PC-9 (cell line): Measurements from ENCODE around the gene ING3.

Source experiments
- EZH2 ChIP-seq: fragments of 200-600 bp; sonication (generic); IDR thresholded peaks from 2 replicates; pipeline ENCODE4 v1.8.0; 2017; ENCODE audit warnings: antibody characterized with exemption, low read depth
- TF ChIP-seq, protein P1 (sequence below): fragments of 200-600 bp; sonication (generic); conservative IDR thresholded peaks from 2 replicates; pipeline ENCODE4 v1.6.1; 2017; ENCODE audit warnings: mixed run types, antibody characterized with exemption, mild to moderate bottlenecking, moderate library complexity

DNA sequence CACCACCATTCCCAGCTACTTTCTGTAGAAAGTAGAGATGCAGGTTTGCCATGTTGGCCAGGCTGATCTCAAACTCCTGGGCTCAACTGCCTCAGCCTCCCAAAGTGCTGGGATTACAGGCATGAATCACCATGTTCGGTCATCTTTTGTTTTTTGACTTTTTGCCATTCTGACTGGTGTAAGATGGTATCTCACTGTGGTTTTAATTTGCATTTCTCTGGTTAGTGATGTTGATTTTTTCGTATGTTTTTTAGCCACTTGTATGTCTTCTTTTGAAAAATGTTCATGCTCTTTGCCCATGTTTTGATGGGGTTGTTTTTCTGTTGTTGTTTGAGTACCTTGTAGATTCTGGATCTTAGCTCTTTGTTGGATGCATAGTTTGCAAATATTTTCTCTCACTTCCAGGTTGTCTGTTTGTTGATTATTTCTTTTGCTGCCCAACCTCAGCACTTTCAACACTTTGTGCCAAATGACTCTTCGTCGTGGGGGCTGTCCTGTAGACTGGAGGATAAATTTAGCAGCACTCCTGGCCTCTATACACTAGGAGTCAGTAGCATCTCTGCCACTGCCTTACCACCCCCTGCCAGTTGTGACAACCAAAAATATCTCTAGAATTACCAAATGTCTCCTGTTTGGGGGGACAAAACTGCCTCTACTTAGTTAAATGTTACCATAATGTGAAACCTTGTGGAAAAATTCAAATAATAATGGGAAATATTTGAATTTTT lies 31.5 kb downstream of the ING3 start:
- TF ChIP-seq, protein P1, sequence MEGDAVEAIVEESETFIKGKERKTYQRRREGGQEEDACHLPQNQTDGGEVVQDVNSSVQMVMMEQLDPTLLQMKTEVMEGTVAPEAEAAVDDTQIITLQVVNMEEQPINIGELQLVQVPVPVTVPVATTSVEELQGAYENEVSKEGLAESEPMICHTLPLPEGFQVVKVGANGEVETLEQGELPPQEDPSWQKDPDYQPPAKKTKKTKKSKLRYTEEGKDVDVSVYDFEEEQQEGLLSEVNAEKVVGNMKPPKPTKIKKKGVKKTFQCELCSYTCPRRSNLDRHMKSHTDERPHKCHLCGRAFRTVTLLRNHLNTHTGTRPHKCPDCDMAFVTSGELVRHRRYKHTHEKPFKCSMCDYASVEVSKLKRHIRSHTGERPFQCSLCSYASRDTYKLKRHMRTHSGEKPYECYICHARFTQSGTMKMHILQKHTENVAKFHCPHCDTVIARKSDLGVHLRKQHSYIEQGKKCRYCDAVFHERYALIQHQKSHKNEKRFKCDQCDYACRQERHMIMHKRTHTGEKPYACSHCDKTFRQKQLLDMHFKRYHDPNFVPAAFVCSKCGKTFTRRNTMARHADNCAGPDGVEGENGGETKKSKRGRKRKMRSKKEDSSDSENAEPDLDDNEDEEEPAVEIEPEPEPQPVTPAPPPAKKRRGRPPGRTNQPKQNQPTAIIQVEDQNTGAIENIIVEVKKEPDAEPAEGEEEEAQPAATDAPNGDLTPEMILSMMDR: no peak
- no peak for TF ChIP-seq EZH2
